ENCODE results near the gene FUNDC2. TPM values are rescaled to one million over a fixed set of nuclear protein-coding genes. Genes with fewer than 3 reads are reported as not detected.
"Not testable (repeated sequence)": the region's sequence is repeated elsewhere in the genome, so short reads cannot be mapped to it uniquely, and the experiment has no call there.

FUNDC2 gene
- total RNA-seq, 1 donor from 2014 or later = 79.1 TPM

- H3K9me3 ChIP-seq = no peaks in the 10 kb centered on the region
- ATAC-seq = no peak
- TF ChIP-seq CTCF (IDR thresholded peaks at IDR 0.05) = no peak
- H3K27ac ChIP-seq = no peak overlapping the region
- H3K27me3 ChIP-seq = no peaks in the 10 kb centered on the region
- H3K4me3 ChIP-seq = no peak overlapping the region
- intact Hi-C loops (cut with DNase I) = no loop called here
- no peaks in the 10 kb centered on the region for H3K36me3 ChIP-seq
- H3K4me1 ChIP-seq = no peaks in the 10 kb centered on the region
- DNase-seq = no peak
Measured at GRCh38 chrX:155000841-155001240, 25.8 kb upstream of the FUNDC2 start.

GRCh38 chrX:155001873-155002272 lies 24.8 kb upstream of the FUNDC2 start:
- intact Hi-C loops (cut with DNase I) = no loop called here
- Histone ChIP-seq H3K27me3 (no peaks in the 10 kb centered on the region), H3K36me3 (no peaks in the 10 kb centered on the region), H3K27ac (no peak overlapping the region), H3K9me3 (no peaks in the 10 kb centered on the region), H3K4me1 (no peaks in the 10 kb centered on the region), H3K4me3 (no peak overlapping the region)
- ATAC-seq (no peak), DNase-seq (no peak)
- TF ChIP-seq CTCF (IDR thresholded peaks at IDR 0.05) = no peak

- TF ChIP-seq CTCF (IDR thresholded peaks at IDR 0.05) = no peak
- ATAC-seq = no peak
- H3K9me3 ChIP-seq = no peaks in the 10 kb centered on the region
- no peak for DNase-seq
- H3K4me3 ChIP-seq = no peak overlapping the region
- no peaks in the 10 kb centered on the region for H3K4me1 ChIP-seq
- H3K27ac ChIP-seq = no peak overlapping the region
- intact Hi-C loops (cut with DNase I) = no loop called here
- no peaks in the 10 kb centered on the region for H3K27me3 ChIP-seq
- no peaks in the 10 kb centered on the region for H3K36me3 ChIP-seq
Measured at GRCh38 chrX:155005190-155005589, 21.5 kb upstream of the FUNDC2 start.

- H3K4me3 ChIP-seq; ATAC-seq; H3K27ac ChIP-seq; intact Hi-C loops (cut with DNase I); H3K27me3 ChIP-seq; H3K9me3 ChIP-seq; H3K36me3 ChIP-seq; H3K4me1 ChIP-seq; DNase-seq: not testable (repeated sequence)
Measured at GRCh38 chrX:155006379-155006778, 20.3 kb upstream of the FUNDC2 start.

- H3K36me3 ChIP-seq; H3K27ac ChIP-seq; H3K4me1 ChIP-seq; H3K4me3 ChIP-seq; DNase-seq; intact Hi-C loops (cut with DNase I); H3K27me3 ChIP-seq; ATAC-seq; H3K9me3 ChIP-seq: not testable (repeated sequence)
Measured at GRCh38 chrX:155006913-155007671, 19.6 kb upstream of the FUNDC2 start.

- ATAC-seq = peak; percentile 60
- H3K4me1 ChIP-seq; H3K36me3 ChIP-seq; H3K4me3 ChIP-seq; DNase-seq; H3K9me3 ChIP-seq; H3K27ac ChIP-seq; intact Hi-C loops (cut with DNase I); H3K27me3 ChIP-seq: not testable (repeated sequence)
Measured at GRCh38 chrX:155008578-155008977, 18.1 kb upstream of the FUNDC2 start.

GRCh38 chrX:155009994-155010472 lies 16.6 kb upstream of the FUNDC2 start:
- DNase-seq (no peak), ATAC-seq (no peak)
- Histone ChIP-seq H3K27ac (no peak overlapping the region), H3K27me3 (no peaks in the 10 kb centered on the region), H3K9me3 (no peaks in the 10 kb centered on the region), H3K4me3 (no peak overlapping the region), H3K4me1 (no peaks in the 10 kb centered on the region), H3K36me3 (no peaks in the 10 kb centered on the region)
- TF ChIP-seq CTCF (IDR thresholded peaks at IDR 0.05) = no peak
- intact Hi-C loops (cut with DNase I) = no loop called here
